K562 (cell line): ENCODE results near the gene PLCL2. TPM values are rescaled to one million over a fixed set of nuclear protein-coding genes. Genes with fewer than 3 reads are reported as not detected.

Experiments used
- ATAC-seq: fragments of 200-7000 bp; cut with Tn5 transposase; 3 replicates; pipeline ENCODE4 v1.9.1; 2020; ENCODE audit warnings: moderate library complexity
- BruUV-seq: library from RNA; stranded (reverse); fragments of 400-500 nt; replicated peaks from 2 replicates; lab custom pipeline; 2021; lab: Mats Ljungman, UMichigan
- CTCF ChIA-PET: fragments of 300-600 bp; formaldehyde crosslinking; extraction: SDS; loops from one replicate; lab custom pipeline; 2021; ENCODE audit warnings: low intra/inter-chr PET ratio; lab: Yijun Ruan, JAX
- POLR2A ChIA-PET: fragments of 300-600, 350-650 bp; sonication (Branson Sonifier 250); formaldehyde crosslinking; extraction: SDS; loops from one replicate; lab custom pipeline; 2021; ENCODE audit warnings: antibody characterized with exemption, inconsistent platforms; lab: Yijun Ruan, JAX
- DNase-seq, 4 experiments: peaks; one replicate each; pipeline versions ENCODE4 v3.0.0 to v3.0.0-alpha.2; 2011 to 2018; ENCODE audit warnings: low spot score in 3 of 4, mixed read lengths in 3 of 4; ENCODE audit errors: extremely low read depth in 1 of 4
- FAIRE-seq: peaks from 2 replicates; lab custom pipeline; 2011; peaks lifted over from hg19 to GRCh38; lab: Jason Lieb, UNC
- H2AFZ ChIP-seq: 2 replicates; pipeline ENCODE4 v1.6.0; 2011; ENCODE audit warnings: low read depth, low read length, control low read depth, inconsistent platforms
- H3K27ac ChIP-seq: fragments of 200-600 bp; 3 replicates; pipeline ENCODE4 v1.8.0; 2011; ENCODE audit warnings: low read depth, mild to moderate bottlenecking, control low read depth, inconsistent platforms, low read length, moderate library complexity, mixed read lengths; ENCODE audit errors: extremely low read depth
- H3K27me3 ChIP-seq, 2 experiments: fragments of 300-600 bp in 1 of 2; 2 replicates in 1 of 2; 3 replicates in 1 of 2; pipeline versions ENCODE4 v1.6.0 to v1.8.0; 2011; ENCODE audit warnings: inconsistent platforms in 2 of 2, low read length in 2 of 2, mild to moderate bottlenecking in 1 of 2, mixed read lengths in 1 of 2, moderate library complexity in 1 of 2; ENCODE audit not compliant: control insufficient read depth in 2 of 2, insufficient read depth in 2 of 2
- H3K36me3 ChIP-seq: fragments of 300-600 bp; 3 replicates; pipeline ENCODE4 v1.8.0; 2011; ENCODE audit warnings: mild to moderate bottlenecking, low read length, inconsistent platforms; ENCODE audit not compliant: control insufficient read depth, insufficient read depth
- H3K4me1 ChIP-seq, 2 experiments: fragments of 200-600 bp in 1 of 2; replicated peaks in 1 of 2; 2 replicates in 1 of 2; 3 replicates in 1 of 2; pipeline versions ENCODE4 v1.5.1 to v1.8.0; 2011; ENCODE audit warnings: inconsistent platforms in 2 of 2, low read length in 2 of 2, mild to moderate bottlenecking in 1 of 2, mixed read lengths in 1 of 2, moderate library complexity in 1 of 2; ENCODE audit not compliant: control insufficient read depth in 2 of 2, insufficient read depth in 2 of 2
- H3K4me2 ChIP-seq: 2 replicates; pipeline ENCODE4 v1.6.1; 2011; ENCODE audit warnings: low read length, control low read depth, inconsistent platforms, mixed read lengths; ENCODE audit not compliant: insufficient read depth
- H3K4me3 ChIP-seq: fragments of 200-600 bp; sonication (generic), shearing (Covaris generic); 2 replicates; pipeline ENCODE4 v1.5.1; 2016; ENCODE audit warnings: control low read depth, inconsistent platforms
- H3K79me2 ChIP-seq: fragments of 200-600 bp; 3 replicates; pipeline ENCODE4 v1.8.0; 2011; ENCODE audit warnings: low read length, inconsistent platforms; ENCODE audit not compliant: control insufficient read depth, insufficient read depth
- H3K9ac ChIP-seq, 2 experiments: 2 replicates each; pipeline versions ENCODE4 v1.6.0 to v1.6.1; 2011; ENCODE audit warnings: low read depth in 2 of 2, low read length in 2 of 2, control low read depth in 1 of 2, inconsistent platforms in 1 of 2, mild to moderate bottlenecking in 1 of 2, mixed read lengths in 1 of 2; ENCODE audit not compliant: insufficient read depth in 1 of 2
- H3K9me1 ChIP-seq: one replicate; pipeline ENCODE4 v1.6.0; 2011; ENCODE audit warnings: inconsistent platforms, mild to moderate bottlenecking, low read length, moderate library complexity; ENCODE audit not compliant: control insufficient read depth, insufficient read depth
- H3K9me3 ChIP-seq: replicated peaks from 2 replicates; pipeline ENCODE4 v1.5.1; 2011; ENCODE audit warnings: low read depth, low read length, inconsistent platforms; ENCODE audit not compliant: control insufficient read depth, insufficient read depth
- H4K20me1 ChIP-seq: replicated peaks from 2 replicates; pipeline ENCODE4 v1.6.1; 2011; ENCODE audit warnings: low read length, inconsistent platforms, mixed read lengths; ENCODE audit not compliant: control insufficient read depth, insufficient read depth
- ELF1 ChIP-seq: fragments of 200-800 bp; sonication (Bioruptor generic); IDR thresholded peaks from 2 replicates; pipeline ENCODE4 v1.6.1; 2016; ENCODE audit warnings: missing genetic modification characterization, missing compliant biosample characterization
- HMG20B ChIP-seq: fragments of 250-450 bp; sonication (Bioruptor Pico); IDR thresholded peaks from 2 replicates; pipeline ENCODE4 v1.5.0; 2021; ENCODE audit warnings: mild to moderate bottlenecking
- RHOXF2B ChIP-seq: fragments of 250-450 bp; sonication (Bioruptor Pico); conservative IDR thresholded peaks from 2 replicates; pipeline ENCODE4 v1.5.1; 2021
- WGBS: fragments of 100-300 bp; shearing (Covaris generic); methylation state at CpG from one replicate; pipeline ENCODE4 v1.1.6; 2016; ENCODE audit warnings: low coverage, mixed read lengths; ENCODE audit not compliant: insufficient coverage; ENCODE audit errors: missing lambda C conversion rate; 5-methylcytosine and 5-hydroxymethylcytosine counted together
- in situ Hi-C: fragments of 300-500 bp; cut with MboI; formaldehyde crosslinking; loops from 4 replicates; pipeline ENCODE4 v1.15.0; 2018; ENCODE audit warnings: inconsistent platforms, mixed read lengths
- intact Hi-C: fragments of 100-400 bp; cut with micrococcal nuclease; formaldehyde crosslinking; loops from 2 replicates; pipeline ENCODE4 v1.14.2; 2022
- polyA plus RNA-seq, 8 experiments: library from polyadenylated mRNA; depleted of rRNA in 4 of 8; stranded (reverse) in 5 of 8; unstranded in 3 of 8; fragments of >200 nt; fragmentation: Nextera tagmentation in 2 of 8; fragmentation: Illumina TruSeq in 1 of 8; extraction: Ambion mirVana in 2 of 8; extraction: Trizol in 1 of 8; gene quantifications; 2 replicates each; pipeline versions ENCODE4 v1.2.1 to v1.2.3, GENCODE V29; 2011 to 2014; ENCODE audit warnings: inconsistent platforms in 1 of 8, missing spikeins in 1 of 8
- total RNA-seq, 7 experiments: library from RNA; depleted of rRNA in 6 of 7; stranded (reverse); fragments of >200 nt in 6 of 7; fragmentation: Illumina TruSeq in 2 of 7; extraction: Trizol in 2 of 7; gene quantifications; 2 replicates each; pipeline versions ENCODE4 v1.2.1 to v1.2.3, GENCODE V29; 2011 to 2021; ENCODE audit warnings: low replicate concordance in 1 of 7
- TF ChIP-seq, protein P1 (sequence below): IDR thresholded peaks from 2 replicates; pipeline ENCODE4 v1.6.1; 2011; ENCODE audit warnings: borderline replicate concordance, low read depth, mild to moderate bottlenecking, moderate library complexity, low read length; ENCODE audit not compliant: insufficient read depth, poor library complexity, severe bottlenecking
- TF ChIP-seq, protein P2 (sequence below): fragments of 250-450 bp; sonication (Bioruptor Pico); IDR thresholded peaks from 2 replicates; pipeline ENCODE4 v1.9.0; 2021; ENCODE audit warnings: mild to moderate bottlenecking, inconsistent platforms

PLCL2 gene
- total and polyA plus RNA-seq, 9 of the 15 experiments (the other 6 are each of a cell fraction or from before 2014, with no cell fraction given) = 0.03 to 0.18 (median 0.11) TPM; not detected in 2

GRCh38 chr3:16877911-16878310 is 6.8 kb upstream of the PLCL2 start:
- Histone ChIP-seq H3K27ac (no peak overlapping the region), H3K4me3 (no peak overlapping the region), H3K27me3 (no peaks in the 10 kb centered on the region), H3K4me2 (no peak overlapping the region), H3K9me1 (no peaks in the 10 kb centered on the region), H3K9me3 (no peaks in the 10 kb centered on the region), H3K79me2 (no peaks in the 10 kb centered on the region), H2AFZ (no peak overlapping the region), H4K20me1 (no peaks in the 10 kb centered on the region), H3K9ac (no peak overlapping the region), H3K36me3 (no peaks in the 10 kb centered on the region), H3K4me1 (no peaks in the 10 kb centered on the region)
- no peak for DNase-seq
- CTCF ChIA-PET = no interaction called here
- no TSS peak for BruUV-seq
- no peak for ATAC-seq
- FAIRE-seq = no peak
- in situ Hi-C loops = no loop called here
- WGBS = 0% methylated on average over 1 of the region's 1 CpG
- intact Hi-C loops = no loop called here
- POLR2A ChIA-PET = no interaction called here
- TF ChIP-seq, protein P1, sequence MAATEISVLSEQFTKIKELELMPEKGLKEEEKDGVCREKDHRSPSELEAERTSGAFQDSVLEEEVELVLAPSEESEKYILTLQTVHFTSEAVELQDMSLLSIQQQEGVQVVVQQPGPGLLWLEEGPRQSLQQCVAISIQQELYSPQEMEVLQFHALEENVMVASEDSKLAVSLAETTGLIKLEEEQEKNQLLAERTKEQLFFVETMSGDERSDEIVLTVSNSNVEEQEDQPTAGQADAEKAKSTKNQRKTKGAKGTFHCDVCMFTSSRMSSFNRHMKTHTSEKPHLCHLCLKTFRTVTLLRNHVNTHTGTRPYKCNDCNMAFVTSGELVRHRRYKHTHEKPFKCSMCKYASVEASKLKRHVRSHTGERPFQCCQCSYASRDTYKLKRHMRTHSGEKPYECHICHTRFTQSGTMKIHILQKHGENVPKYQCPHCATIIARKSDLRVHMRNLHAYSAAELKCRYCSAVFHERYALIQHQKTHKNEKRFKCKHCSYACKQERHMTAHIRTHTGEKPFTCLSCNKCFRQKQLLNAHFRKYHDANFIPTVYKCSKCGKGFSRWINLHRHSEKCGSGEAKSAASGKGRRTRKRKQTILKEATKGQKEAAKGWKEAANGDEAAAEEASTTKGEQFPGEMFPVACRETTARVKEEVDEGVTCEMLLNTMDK = no peak
- TF ChIP-seq HMG20B (CRISPR knock-in tag) = no peak
- TF ChIP-seq ELF1 (tag) = no peak
- no peak for TF ChIP-seq RHOXF2B (CRISPR knock-in tag)
- TF ChIP-seq, protein P2, sequence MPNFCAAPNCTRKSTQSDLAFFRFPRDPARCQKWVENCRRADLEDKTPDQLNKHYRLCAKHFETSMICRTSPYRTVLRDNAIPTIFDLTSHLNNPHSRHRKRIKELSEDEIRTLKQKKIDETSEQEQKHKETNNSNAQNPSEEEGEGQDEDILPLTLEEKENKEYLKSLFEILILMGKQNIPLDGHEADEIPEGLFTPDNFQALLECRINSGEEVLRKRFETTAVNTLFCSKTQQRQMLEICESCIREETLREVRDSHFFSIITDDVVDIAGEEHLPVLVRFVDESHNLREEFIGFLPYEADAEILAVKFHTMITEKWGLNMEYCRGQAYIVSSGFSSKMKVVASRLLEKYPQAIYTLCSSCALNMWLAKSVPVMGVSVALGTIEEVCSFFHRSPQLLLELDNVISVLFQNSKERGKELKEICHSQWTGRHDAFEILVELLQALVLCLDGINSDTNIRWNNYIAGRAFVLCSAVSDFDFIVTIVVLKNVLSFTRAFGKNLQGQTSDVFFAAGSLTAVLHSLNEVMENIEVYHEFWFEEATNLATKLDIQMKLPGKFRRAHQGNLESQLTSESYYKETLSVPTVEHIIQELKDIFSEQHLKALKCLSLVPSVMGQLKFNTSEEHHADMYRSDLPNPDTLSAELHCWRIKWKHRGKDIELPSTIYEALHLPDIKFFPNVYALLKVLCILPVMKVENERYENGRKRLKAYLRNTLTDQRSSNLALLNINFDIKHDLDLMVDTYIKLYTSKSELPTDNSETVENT (CRISPR knock-in tag) = no peak
